ENCODE measurements around the gene PRKG1. TPM values are rescaled to one million over a fixed set of nuclear protein-coding genes. Genes with fewer than 3 reads are reported as not detected.
"Not testable (repeated sequence)": the region's sequence is repeated elsewhere in the genome, so short reads cannot be mapped to it uniquely, and the experiment has no call there.

The PRKG1 gene
- total RNA-seq, 4 donors from 2014 or later, result 24.0 to 89.1 (median 45.7) TPM

GRCh38 chr10:52197098-52197497 lies 1122.8 kb downstream of the PRKG1 start:
- no peak for TF ChIP-seq POLR2A (IDR thresholded peaks at IDR 0.05)
- TF ChIP-seq CTCF (IDR thresholded peaks at IDR 0.05), result no peak
- H3K4me1 ChIP-seq, result no peaks in the 10 kb centered on the region
- no peaks in the 10 kb centered on the region for H3K27me3 ChIP-seq
- no peak for DNase-seq
- H3K4me3 ChIP-seq, result no peak overlapping the region
- no peaks in the 10 kb centered on the region for H3K9me3 ChIP-seq
- H3K27ac ChIP-seq, result no peak overlapping the region
- H3K36me3 ChIP-seq, result no peaks in the 10 kb centered on the region

- no peaks in the 10 kb centered on the region for H3K4me1 ChIP-seq
- H3K27ac ChIP-seq, result no peak overlapping the region
- no peaks in the 10 kb centered on the region for H3K27me3 ChIP-seq
- H3K36me3 ChIP-seq, result no peaks in the 10 kb centered on the region
- DNase-seq, result no peak
- no peaks in the 10 kb centered on the region for H3K9me3 ChIP-seq
- H3K4me3 ChIP-seq, result no peak overlapping the region
- TF ChIP-seq POLR2A (IDR thresholded peaks at IDR 0.05) (no peak), CTCF (IDR thresholded peaks at IDR 0.05) (no peak)
These were observed 1124.3 kb downstream of the PRKG1 start for GRCh38 chr10:52198540-52198939.

- not testable (repeated sequence) for H3K27ac ChIP-seq, DNase-seq, H3K27me3 ChIP-seq, H3K36me3 ChIP-seq, H3K4me3 ChIP-seq, H3K4me1 ChIP-seq, H3K9me3 ChIP-seq
These were observed 1130.6 kb downstream of the PRKG1 start for GRCh38 chr10:52204906-52205305.

- TF ChIP-seq POLR2A (IDR thresholded peaks at IDR 0.05), result no peak
- no peak for TF ChIP-seq CTCF (IDR thresholded peaks at IDR 0.05)
- H3K4me1 ChIP-seq, result peaks cover 0 to 6% (median 2%) of the 10 kb centered on the region in 4 donors
- H3K36me3 ChIP-seq, result no peaks in the 10 kb centered on the region
- H3K4me3 ChIP-seq, result no peak overlapping the region
- no peaks in the 10 kb centered on the region for H3K27me3 ChIP-seq
- DNase-seq, result no peak
- no peak overlapping the region for H3K27ac ChIP-seq
- H3K9me3 ChIP-seq, result no peaks in the 10 kb centered on the region
These were observed 1134.1 kb downstream of the PRKG1 start for GRCh38 chr10:52208365-52208764.

GRCh38 chr10:52210161-52210560 lies 1135.9 kb downstream of the PRKG1 start:
- no peak for TF ChIP-seq CTCF (IDR thresholded peaks at IDR 0.05)
- Histone ChIP-seq H3K27me3 (no peaks in the 10 kb centered on the region), H3K4me3 (no peak overlapping the region)

GRCh38 chr10:52212062-52212461 lies 1137.8 kb downstream of the PRKG1 start:
- Histone ChIP-seq H3K4me1 (peaks cover 0 to 14% (median 3%) of the 10 kb centered on the region in 4 donors), H3K4me3 (no peak overlapping the region), H3K27me3 (no peaks in the 10 kb centered on the region), H3K27ac (no peak overlapping the region), H3K9me3 (no peaks in the 10 kb centered on the region), H3K36me3 (no peaks in the 10 kb centered on the region)
- peak in 1 of 3 donors; percentile 52 for DNase-seq
- TF ChIP-seq POLR2A (IDR thresholded peaks at IDR 0.05) (no peak), CTCF (IDR thresholded peaks at IDR 0.05) (no peak)

More at GRCh38 chr10:52210161-52210560, 1135.9 kb downstream of the PRKG1 start:
- Histone ChIP-seq H3K36me3 (no peaks in the 10 kb centered on the region), H3K4me1 (peaks cover 0 to 6% (median 2%) of the 10 kb centered on the region in 4 donors), H3K27ac (no peak overlapping the region), H3K9me3 (no peaks in the 10 kb centered on the region)
- no peak for DNase-seq

All from Peyer's patch (tissue), 4 donors.